T-helper 22 cell (primary cell): Measurements from ENCODE around the gene SORCS3.

Source experiments
- DNase-seq: peaks from one replicate; pipeline ENCODE4 v3.0.0-alpha.2; 2020; ENCODE audit warnings: low read depth

SORCS3 gene

GRCh38 chr10:105017691-105018090 lies 376.6 kb downstream of the SORCS3 start:
- DNase-seq: no peak

GRCh38 chr10:105023211-105024111 lies 382.4 kb downstream of the SORCS3 start:
- no peak for DNase-seq

GRCh38 chr10:105024184-105024583 lies 383.1 kb downstream of the SORCS3 start:
- DNase-seq: no peak

GRCh38 chr10:105025092-105025491 lies 384.0 kb downstream of the SORCS3 start:
- no peak for DNase-seq

- no peak for DNase-seq
Measured at GRCh38 chr10:105026566-105026965, 385.5 kb downstream of the SORCS3 start.

- no peak for DNase-seq
Measured at GRCh38 chr10:105029286-105029685, 388.2 kb downstream of the SORCS3 start.

GRCh38 chr10:105037022-105037421 lies 395.9 kb downstream of the SORCS3 start:
- no peak for DNase-seq

- DNase-seq: no peak
Measured at GRCh38 chr10:105041956-105042355, 400.9 kb downstream of the SORCS3 start.

- DNase-seq: no peak
Measured at GRCh38 chr10:105042906-105043552, 401.9 kb downstream of the SORCS3 start.

GRCh38 chr10:105044902-105045301 lies 403.8 kb downstream of the SORCS3 start:
- no peak for DNase-seq

GRCh38 chr10:105056413-105056812 lies 415.3 kb downstream of the SORCS3 start:
- no peak for DNase-seq

- DNase-seq: no peak
Measured at GRCh38 chr10:105062951-105063350, 421.9 kb downstream of the SORCS3 start.

- DNase-seq: no peak
Measured at GRCh38 chr10:105063796-105064195, 422.7 kb downstream of the SORCS3 start.

GRCh38 chr10:105068497-105068896 lies 427.4 kb downstream of the SORCS3 start:
- no peak for DNase-seq

- DNase-seq: no peak
Measured at GRCh38 chr10:105070249-105070648, 429.2 kb downstream of the SORCS3 start.

GRCh38 chr10:105070952-105071351 lies 429.9 kb downstream of the SORCS3 start:
- no peak for DNase-seq

- DNase-seq: no peak
Measured at GRCh38 chr10:105071980-105072379, 430.9 kb downstream of the SORCS3 start.

- no peak for DNase-seq
Measured at GRCh38 chr10:105073999-105074398, 432.9 kb downstream of the SORCS3 start.

GRCh38 chr10:105075031-105075430 lies 433.9 kb downstream of the SORCS3 start:
- DNase-seq: no peak

- no peak for DNase-seq
Measured at GRCh38 chr10:105085980-105086379, 444.9 kb downstream of the SORCS3 start.

- DNase-seq: no peak
Measured at GRCh38 chr10:105094048-105094447, 453.0 kb downstream of the SORCS3 start.

GRCh38 chr10:105096316-105096715 lies 455.2 kb downstream of the SORCS3 start:
- DNase-seq: no peak

- DNase-seq: no peak
Measured at GRCh38 chr10:105102977-105103376, 461.9 kb downstream of the SORCS3 start.
